Measurements from ENCODE around the gene CPAMD8.

Gene CPAMD8

DNA sequence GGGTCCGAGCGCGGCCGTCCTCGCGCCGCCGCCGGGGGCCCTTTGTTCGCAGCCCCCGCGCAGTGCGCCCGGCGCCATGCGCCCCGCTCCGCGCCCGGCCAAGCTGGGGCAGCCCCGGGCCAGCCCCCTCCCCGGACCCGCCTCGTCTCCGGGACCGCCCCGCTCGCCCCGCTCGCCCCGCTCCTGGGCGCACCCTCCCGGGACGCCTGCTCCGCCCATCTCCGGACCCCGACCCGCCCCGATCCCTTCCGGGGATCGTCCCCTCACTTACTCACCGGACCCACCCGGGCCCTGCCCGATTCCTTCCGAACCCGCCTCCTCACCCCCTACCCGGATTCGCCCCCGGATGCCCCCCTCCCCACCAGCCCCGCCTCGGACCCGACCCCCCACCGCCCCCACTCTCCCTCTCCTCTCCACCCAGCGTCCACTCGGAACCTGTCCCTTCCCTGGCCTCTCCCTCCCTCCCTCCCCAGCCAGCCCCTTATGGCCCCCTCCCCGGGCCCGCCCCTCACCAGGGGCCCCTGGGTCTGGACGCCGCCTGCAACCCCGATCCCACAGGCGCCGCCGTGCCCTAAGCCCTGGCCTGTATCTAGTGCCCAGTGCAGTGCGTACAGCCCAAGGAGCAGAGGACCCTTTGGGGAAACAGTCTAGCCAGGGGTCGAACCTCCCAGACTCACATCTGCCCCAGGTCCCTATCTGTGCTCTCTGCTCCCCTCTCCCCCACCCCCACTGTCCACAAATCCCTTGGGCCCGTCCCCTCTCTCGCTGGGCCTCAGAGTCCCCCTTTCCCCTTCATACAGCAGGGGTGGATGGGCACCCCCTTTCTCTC is at the start of gene CPAMD8:
Gene CPAMD8, minus strand, starts transcription at position 105 of the 829 bp plus-strand sequence. CDS start 168 bp downstream, outside the sequence.
- in situ Hi-C loops (cut with MboI; ENCODE audit: low pct_unique_long_range_greater_than_20kb, low sequenced_read_pairs), result no loop called here
- DNase-seq, result no peak

DNA sequence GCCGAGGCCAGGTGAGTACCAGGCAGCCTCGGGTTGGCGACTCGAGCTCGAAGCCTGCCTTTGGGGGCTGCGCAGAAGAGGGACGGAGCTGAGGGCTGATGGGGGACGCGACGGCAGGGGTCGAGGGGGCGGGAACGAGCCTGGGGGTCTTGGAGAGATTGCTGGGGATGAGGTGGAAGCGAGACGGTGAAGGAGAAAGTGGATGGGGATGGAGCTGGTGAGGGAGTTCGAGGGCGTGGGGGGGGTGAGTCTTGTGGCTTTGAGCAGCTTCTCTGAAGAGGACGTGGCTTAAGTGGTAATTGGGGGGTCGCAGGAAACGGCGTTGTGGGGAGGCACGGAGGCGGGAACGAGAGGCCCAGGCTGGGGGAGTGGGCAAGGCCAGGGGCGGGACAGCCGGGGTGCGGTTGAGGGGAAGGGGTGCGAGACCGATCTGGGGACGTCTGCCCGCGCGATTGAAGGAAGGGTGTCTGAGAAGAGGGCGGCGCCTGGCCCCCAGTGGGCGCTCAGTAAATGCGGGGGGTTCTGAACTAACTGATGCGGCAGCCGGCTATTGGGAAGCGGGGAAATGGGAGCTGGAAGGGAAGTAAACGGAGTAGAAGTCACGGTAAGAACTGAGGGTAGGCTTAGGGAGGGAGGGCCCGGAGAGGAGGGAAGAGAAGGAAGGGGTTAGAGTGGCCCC is 49.4 kb upstream of the CPAMD8 start:
- DNase-seq, result peak; percentile 57
- in situ Hi-C loops (cut with MboI; ENCODE audit: low pct_unique_long_range_greater_than_20kb, low sequenced_read_pairs), result no loop called here

DNA sequence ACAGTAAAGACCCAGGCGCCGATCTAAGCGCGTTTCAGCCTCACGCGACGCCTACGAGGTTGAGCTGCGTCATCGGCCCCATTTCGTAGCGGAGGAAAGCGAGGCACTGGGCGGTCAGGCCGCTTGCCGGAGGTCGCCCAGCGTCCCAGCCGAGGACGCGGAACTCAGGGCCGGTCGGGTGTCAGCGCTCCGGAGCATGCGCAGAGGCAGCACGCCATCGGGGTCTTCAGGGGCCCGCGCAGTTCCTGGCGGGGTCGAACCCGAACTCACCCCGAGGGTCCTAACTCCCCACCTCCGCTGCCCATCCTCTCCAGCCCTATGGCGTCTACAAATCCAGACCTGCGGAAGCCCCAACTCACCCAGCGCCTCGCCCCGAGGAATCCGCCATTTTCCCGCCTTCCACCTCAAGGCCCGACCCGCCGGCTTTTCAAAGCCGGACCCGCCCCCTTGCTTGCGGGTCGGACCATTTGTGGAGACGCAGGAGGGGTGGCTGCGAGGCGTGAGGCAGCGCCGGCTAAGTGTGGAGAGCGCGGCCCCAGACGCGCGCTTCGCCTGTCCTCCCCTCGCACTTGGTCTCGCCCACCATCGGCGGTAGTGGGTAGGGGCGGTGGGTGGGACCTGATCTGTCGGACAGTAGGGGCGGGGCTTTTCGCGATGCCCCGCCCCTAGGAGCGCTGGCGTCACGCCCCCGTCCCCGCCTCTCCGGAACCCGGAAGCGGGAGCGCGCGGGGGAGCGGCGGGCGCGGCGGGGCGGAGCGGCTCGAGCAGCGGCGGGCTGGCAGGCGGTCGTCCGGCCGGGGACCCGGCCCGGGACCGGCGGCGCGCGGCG is 48.6 kb upstream of the CPAMD8 start, which contains the start of the genes HAUS8 and MYO9B:
Gene HAUS8, minus strand, starts transcription at position 418 of the 829 bp plus-strand sequence. Its CDS starts 30 bp downstream, at position 388.
Gene MYO9B, plus strand, starts transcription at position 743 of the 829 bp plus-strand sequence. CDS start 25,941 bp downstream, outside the sequence.
- in situ Hi-C loops (cut with MboI; ENCODE audit: low pct_unique_long_range_greater_than_20kb, low sequenced_read_pairs), result no loop called here
- peak; percentile 99 for DNase-seq

DNA sequence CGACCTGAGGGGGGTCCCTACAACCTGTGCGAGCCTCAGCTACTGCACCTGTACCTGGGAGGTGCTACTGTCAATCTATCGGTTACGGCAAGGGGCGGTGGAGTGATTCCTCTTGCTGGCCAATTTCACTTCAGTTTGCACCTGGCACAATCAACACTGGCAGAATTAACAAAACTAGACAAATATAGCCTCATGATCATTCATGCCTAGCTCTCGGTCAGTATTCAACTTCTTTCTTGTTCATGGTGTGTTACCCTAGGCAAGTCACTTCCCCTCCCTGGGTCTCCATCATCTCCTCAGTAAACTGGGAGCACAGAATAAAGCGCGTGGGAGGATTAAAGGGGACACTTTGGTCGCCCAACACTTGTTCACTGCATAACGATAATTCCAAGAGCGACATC is 48.0 kb upstream of the CPAMD8 start:
- no peak for DNase-seq
- in situ Hi-C loops (cut with MboI; ENCODE audit: low pct_unique_long_range_greater_than_20kb, low sequenced_read_pairs), result no loop called here

DNA sequence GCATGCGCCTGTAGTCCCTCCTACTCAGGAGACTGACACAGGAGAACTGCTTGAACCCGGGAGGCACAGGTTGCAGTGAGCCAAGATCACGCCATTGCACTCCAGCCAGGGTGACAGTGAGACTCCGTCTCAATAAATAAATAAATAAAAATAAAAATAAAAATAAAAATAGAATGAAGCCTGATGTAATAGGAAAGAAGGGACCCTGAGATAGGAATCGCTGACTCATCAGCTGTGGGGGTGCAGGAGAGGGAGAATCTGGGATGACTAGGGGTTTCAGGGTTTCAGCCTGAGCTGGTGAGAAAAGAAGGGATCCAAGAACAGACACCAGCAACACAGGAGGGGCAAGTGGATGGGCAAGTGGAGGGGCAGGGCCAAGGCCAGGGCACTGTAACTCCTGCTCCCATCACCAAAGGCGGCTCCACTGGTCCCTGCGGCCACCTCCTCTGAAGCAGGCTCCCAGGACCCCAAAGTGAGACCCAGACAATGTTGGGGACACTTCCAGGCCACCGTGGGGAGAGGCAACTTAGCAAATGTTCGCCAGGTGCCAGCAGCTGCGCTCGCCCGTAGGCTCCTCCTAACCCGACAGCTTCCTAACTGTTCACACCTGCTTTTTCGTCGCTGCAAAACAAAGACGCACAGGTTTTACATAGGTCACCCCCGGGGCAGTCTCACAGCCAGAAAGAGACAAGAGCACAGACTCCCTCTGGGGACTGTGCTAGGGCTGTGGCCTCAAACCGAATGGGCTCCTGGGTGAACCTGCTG is 47.4 kb upstream of the CPAMD8 start:
- DNase-seq, result no peak
- in situ Hi-C loops (cut with MboI; ENCODE audit: low pct_unique_long_range_greater_than_20kb, low sequenced_read_pairs), result no loop called here

DNA sequence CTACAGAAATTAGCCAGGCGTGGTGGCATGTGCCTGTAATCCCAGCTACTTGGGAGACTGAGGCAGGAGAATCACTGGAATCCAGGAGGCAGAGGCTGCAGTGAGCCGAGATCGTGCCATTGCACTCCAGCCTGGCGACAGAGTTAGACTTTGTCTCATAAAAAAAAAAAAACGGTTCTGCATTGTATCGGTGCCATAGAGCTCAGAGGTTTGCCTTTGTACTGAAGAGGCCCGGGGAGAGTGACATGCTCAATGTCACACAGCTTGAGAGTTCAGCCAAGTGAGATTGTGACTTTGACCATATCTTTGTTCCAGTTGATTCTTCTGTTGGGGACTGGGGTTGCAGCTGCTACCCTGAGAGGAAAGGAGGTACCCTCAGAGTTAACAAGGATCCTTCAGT is 44.3 kb upstream of the CPAMD8 start:
- in situ Hi-C loops (cut with MboI; ENCODE audit: low pct_unique_long_range_greater_than_20kb, low sequenced_read_pairs), result no loop called here
- no peak for DNase-seq

DNA sequence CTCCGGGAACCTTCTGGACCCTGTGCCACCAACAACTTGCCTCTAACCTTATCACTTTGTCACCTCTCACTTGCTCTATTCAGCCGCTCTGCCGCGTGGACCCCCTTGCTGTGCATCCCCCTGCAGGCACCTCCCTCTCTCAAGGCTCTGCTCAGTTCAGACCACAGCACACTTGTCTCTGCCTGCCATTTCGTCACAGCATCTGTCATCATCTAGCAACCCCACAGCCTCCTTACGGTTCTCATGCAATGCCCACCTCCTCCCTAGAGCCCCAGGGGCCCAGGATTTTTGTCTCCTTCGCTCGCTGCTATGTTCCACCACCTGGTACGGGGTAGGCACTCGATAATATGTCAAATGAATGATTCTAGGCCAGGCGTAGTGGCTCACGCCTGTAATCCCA is 43.8 kb upstream of the CPAMD8 start:
- no peak for DNase-seq
- in situ Hi-C loops (cut with MboI; ENCODE audit: low pct_unique_long_range_greater_than_20kb, low sequenced_read_pairs), result no loop called here

DNA sequence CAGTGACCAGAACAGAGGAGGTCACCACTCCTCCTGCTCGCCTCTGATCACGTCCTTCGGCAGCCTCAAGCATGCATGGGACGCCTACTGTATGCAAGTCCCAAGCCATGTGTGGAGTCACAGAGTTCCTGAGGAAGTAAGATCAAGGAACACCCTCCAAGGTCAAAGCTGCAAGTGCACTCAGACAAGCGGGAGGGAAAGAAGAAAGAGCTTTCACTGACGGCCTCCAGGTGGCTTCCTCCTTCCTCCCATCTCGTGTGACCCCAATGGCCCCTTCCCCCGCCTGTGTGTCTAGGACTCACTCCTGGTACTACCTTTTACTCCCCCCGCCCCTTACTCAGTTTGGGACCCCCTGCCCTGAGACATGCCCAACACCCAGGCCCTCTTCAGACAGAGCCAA is 42.6 kb upstream of the CPAMD8 start:
- in situ Hi-C loops (cut with MboI; ENCODE audit: low pct_unique_long_range_greater_than_20kb, low sequenced_read_pairs), result no loop called here
- peak; percentile 24 for DNase-seq

DNA sequence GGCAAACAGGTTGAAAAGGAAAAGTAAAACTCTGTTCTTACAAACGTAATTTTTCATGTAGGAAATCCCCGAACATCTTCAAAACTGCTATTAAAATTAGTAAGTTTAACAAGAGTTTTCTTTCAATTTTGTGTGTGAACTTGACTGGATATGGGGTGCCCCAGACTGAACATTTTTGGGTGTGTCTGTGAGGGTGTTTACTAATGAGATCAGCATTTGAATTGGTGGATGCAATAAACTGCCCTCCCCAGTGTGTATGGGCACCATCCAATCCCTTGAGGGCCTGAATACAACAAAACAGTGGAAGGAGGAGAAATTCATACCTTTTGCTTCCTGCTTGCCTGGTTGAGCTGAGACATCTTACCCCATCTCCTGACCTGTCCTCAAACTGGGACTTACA is 36.8 kb upstream of the CPAMD8 start:
- DNase-seq, result no peak
- in situ Hi-C loops (cut with MboI; ENCODE audit: low pct_unique_long_range_greater_than_20kb, low sequenced_read_pairs), result no loop called here

DNA sequence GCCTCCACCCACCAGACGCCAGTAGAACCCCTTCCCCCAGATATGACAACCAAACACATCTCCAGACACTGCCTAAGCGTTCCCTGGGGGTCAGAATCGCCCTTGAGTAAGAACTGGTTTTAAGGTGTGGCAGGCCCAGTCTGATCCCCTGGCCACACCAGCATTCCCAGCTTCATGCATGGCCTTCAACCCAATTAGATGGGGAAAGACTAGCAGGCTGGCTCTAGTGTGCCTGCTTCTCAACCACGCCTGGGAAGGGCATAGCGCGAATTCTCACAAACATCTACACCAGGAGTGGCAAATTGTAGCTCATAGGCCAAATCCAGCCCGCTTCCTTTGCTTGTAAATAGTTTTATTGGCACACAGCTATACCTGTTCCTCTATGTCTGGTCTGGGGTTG is 35.1 kb upstream of the CPAMD8 start:
- in situ Hi-C loops (cut with MboI; ENCODE audit: low pct_unique_long_range_greater_than_20kb, low sequenced_read_pairs), result no loop called here
- no peak for DNase-seq

DNA sequence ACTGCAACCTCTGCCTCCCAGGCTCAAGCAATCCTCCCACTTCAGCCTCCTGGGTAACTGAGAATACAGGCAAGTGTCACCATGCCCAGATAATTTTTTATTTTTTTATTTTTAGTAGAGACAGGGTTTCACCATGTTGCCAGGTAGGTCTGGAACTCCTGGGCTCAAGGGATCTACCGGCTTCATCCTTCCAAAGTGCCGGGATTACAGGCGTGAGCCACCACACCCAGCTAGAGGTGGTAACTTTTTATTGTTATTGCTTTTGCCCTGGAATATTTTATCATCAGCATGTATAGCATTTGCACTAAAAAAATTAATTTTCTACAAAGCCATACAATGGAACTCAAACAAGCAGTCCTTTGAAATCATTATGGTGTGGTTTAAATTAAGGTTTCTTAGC is 34.6 kb upstream of the CPAMD8 start:
- no peak for DNase-seq
- in situ Hi-C loops (cut with MboI; ENCODE audit: low pct_unique_long_range_greater_than_20kb, low sequenced_read_pairs), result no loop called here

DNA sequence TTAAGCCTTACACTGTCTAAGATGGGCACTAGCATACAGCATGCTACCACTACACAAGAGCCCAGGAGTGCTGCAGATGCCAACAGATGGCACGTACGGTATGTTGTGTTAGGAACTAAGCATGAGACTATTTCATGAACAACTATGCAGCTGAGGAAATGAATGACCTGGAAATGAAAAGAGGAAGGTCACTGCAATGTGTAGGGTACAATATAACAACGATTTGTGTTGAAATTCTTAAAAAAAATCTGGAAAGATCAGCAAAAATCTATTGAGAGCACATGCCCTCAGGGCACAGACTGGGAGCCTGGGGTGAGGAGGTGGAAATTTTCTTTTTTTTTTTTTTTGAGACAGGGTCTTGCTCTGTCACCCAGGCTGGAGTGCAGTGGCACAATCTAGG is 34.2 kb upstream of the CPAMD8 start:
- DNase-seq, result no peak
- in situ Hi-C loops (cut with MboI; ENCODE audit: low pct_unique_long_range_greater_than_20kb, low sequenced_read_pairs), result no loop called here

DNA sequence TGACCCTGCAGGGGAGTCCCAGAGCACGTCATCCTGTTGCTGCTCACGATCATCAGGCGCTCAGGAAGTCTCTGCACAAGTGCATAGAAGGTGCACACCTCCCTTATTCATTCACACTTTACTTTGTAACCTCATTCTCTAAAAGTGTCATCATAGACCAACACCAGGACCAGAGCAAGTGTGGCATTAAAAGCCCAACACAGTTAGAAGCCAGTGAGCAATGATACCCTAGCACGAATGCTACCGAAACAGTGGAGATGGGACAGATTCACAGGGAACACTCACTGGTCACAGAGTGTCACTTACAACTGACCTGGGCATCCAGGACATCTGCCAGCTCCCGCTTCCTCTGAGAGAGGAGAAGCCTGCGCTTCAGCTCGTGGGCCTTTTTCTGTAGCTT is 31.6 kb upstream of the CPAMD8 start:
- DNase-seq, result no peak
- in situ Hi-C loops (cut with MboI; ENCODE audit: low pct_unique_long_range_greater_than_20kb, low sequenced_read_pairs), result no loop called here

DNA sequence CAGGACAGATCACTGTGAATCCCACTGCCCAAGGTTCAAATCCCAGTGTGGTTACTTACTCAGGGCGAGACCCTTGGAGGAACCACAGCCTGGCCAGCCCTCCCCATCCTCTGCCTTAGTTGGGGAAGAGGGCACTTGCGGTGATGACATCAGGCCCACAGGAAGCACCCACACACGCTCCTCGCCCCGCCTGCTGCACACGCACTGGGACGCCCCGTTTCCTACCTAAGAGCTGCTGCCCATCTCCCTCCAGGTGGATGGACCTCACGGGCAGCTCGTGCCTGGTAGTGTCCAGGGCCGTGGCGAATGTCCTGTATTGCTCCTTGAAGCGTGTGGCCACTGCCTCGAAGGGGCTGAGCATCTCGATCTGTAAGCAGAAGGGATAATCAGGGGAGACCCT is 29.0 kb upstream of the CPAMD8 start:
- DNase-seq, result no peak
- in situ Hi-C loops (cut with MboI; ENCODE audit: low pct_unique_long_range_greater_than_20kb, low sequenced_read_pairs), result no loop called here

DNA sequence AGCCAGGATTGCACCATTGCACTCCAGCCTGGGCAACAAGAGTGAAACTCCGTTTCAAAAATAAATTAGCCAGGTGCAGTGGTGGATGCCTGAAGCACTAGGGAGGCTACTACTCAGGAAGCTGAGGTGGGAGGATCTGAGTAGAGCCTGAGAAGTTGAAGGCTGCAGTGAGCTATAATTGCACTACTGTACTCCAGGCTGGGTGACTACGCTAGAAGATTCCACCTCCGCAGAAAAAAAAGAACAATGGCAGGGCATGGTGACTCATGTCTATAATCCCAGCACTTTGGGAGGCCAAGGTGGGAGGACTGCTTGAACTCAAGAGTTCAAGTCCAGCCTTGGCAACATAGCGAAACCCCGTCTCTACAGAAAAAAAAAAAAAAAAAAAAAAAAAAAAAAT is 28.1 kb upstream of the CPAMD8 start:
- no peak for DNase-seq
- in situ Hi-C loops (cut with MboI; ENCODE audit: low pct_unique_long_range_greater_than_20kb, low sequenced_read_pairs), result no loop called here

DNA sequence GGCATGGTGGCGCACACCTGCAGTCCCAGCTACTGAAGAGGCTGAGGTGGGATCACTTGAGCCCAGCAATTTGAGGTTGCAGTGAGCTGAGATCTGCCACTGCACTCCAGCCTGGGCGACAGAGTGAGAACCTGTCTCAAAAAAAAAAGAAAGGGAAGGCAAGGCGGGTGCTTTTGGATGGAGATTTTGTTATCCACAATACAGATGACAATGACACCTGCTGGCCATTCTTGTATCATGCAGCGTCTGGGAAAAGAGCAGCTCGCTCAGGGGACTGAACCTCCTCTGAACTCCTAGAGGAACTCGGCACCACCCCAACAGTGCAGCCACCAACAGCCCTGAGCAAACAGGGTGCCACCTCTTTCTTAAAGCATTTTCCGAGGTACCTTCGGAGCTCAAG is 25.8 kb upstream of the CPAMD8 start:
- DNase-seq, result peak; percentile 61
- in situ Hi-C loops (cut with MboI; ENCODE audit: low pct_unique_long_range_greater_than_20kb, low sequenced_read_pairs), result no loop called here

DNA sequence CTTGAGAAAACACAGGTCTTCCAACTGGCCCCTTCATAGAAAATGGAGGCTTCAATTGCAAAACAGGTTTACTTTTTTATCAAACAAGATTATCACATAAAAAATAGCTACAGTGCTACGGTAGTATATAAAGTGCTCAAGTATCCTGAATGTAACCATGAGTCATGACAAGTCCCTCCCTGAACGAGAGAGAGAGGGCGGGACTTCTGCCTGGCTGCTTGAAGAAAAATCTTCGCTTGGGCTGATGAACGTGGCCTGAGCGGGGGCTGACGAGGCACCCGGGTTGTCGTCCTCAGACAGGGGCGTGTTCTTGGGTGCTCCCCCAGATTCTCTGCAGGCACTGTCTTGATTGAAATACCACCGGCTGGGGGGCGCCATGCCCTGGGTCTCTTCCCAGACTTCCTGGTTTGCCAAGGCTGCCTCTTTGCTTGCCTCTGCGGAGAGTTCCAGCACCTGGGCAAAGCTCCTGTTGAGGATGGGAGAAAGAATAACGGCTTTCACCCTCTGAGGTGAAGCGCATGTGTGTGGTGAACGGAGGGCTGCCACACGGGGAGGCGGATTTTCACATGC is 23.2 kb upstream of the CPAMD8 start:
- DNase-seq, result no peak
- in situ Hi-C loops (cut with MboI; ENCODE audit: low pct_unique_long_range_greater_than_20kb, low sequenced_read_pairs), result no loop called here

DNA sequence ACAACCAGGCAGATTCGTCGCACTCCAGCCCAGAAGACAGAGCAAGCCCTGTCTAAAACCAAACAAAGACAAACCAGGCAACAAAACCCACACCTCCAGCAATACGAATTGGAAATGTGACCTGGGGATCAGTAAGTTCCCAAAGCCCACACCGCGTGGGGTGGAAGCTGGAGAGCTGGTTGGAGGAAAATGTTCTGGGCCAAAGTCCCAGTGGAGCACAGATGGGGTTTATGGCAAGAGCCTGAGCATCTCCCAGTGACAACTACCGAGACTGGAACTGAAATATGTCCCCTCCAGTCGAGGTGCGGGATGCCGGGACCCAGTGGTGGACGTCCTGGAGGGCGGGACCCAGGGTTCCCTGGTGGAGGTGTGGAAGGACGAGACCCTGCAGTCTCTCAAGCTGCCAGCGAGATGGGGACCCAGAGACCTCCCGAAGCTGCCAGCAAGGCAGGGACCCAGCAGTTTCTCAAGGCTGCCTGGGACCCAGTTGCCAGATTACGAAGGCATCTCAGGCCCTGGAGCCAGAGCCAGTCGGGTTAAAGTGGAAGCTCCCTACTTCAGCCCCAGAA is 22.4 kb upstream of the CPAMD8 start:
- in situ Hi-C loops (cut with MboI; ENCODE audit: low pct_unique_long_range_greater_than_20kb, low sequenced_read_pairs), result no loop called here
- DNase-seq, result no peak
